PC-9 (cell line): ENCODE results near the gene SCNN1G. TPM values are rescaled to one million over a fixed set of nuclear protein-coding genes. Genes with fewer than 3 reads are reported as not detected.

Experiments used
- BruUV-seq: library from RNA; stranded (reverse); fragments of 400-500 nt; replicated peaks from 2 replicates; lab custom pipeline; 2021; lab: Mats Ljungman, UMichigan
- CTCF ChIA-PET: fragments of 300-600 bp; sonication (Branson Sonifier 250); formaldehyde crosslinking; loops from one replicate; lab custom pipeline; 2022; ENCODE audit warnings: antibody characterized with exemption; lab: Charles Lee
- POLR2A ChIA-PET: fragments of 300-600 bp; sonication (Branson Sonifier 250); formaldehyde crosslinking; loops from one replicate; lab custom pipeline; 2022; ENCODE audit warnings: antibody characterized with exemption; ENCODE audit not compliant: unreplicated experiment; lab: Charles Lee
- DNase-seq, 2 experiments: peaks; one replicate each; pipeline versions ENCODE4 v3.0.0 to v3.0.0-alpha.2; 2015 to 2022; ENCODE audit warnings: mixed read lengths in 1 of 2
- H2AFZ ChIP-seq: fragments of 200-600 bp; sonication (generic); 2 replicates; pipeline ENCODE4 v1.8.1; 2017; ENCODE audit warnings: antibody characterized with exemption
- H3F3A ChIP-seq: fragments of 200-600 bp; sonication (generic); 2 replicates; pipeline ENCODE4 v1.8.1; 2017; ENCODE audit warnings: antibody characterized with exemption, mild to moderate bottlenecking, low read depth; ENCODE audit not compliant: insufficient read depth
- H3K27ac ChIP-seq: fragments of 200-600 bp; sonication (generic); 2 replicates; pipeline ENCODE4 v1.6.1; 2016; ENCODE audit warnings: mixed run types
- H3K27me3 ChIP-seq: fragments of 200-600 bp; sonication (generic); 2 replicates; pipeline ENCODE4 v1.6.1; 2016; ENCODE audit warnings: low read depth, mixed run types; ENCODE audit not compliant: insufficient read depth
- H3K36me3 ChIP-seq: fragments of 200-600 bp; sonication (generic); 2 replicates; pipeline ENCODE4 v1.6.1; 2016; ENCODE audit warnings: low read depth, mixed run types
- H3K4me1 ChIP-seq: fragments of 200-600 bp; sonication (generic); replicated peaks from 2 replicates; pipeline ENCODE4 v1.6.1; 2016; ENCODE audit warnings: mixed run types; ENCODE audit not compliant: insufficient read depth
- H3K4me2 ChIP-seq: fragments of 200-600 bp; sonication (generic); 2 replicates; pipeline ENCODE4 v1.6.1; 2017; ENCODE audit warnings: mixed run types
- H3K4me3 ChIP-seq: fragments of 200-600 bp; sonication (generic); 2 replicates; pipeline ENCODE4 v1.6.1; 2016; ENCODE audit warnings: mixed run types
- H3K79me2 ChIP-seq: fragments of 200-600 bp; sonication (generic); 2 replicates; pipeline ENCODE4 v1.6.1; 2017; ENCODE audit warnings: low read depth, mixed run types
- H3K9me2 ChIP-seq: fragments of 200-600 bp; sonication (generic); 2 replicates; pipeline ENCODE4 v1.8.1; 2017; ENCODE audit warnings: mild to moderate bottlenecking; ENCODE audit not compliant: insufficient read depth
- H3K9me3 ChIP-seq: fragments of 200-600 bp; sonication (generic); 2 replicates; pipeline ENCODE4 v1.8.1; 2016; ENCODE audit warnings: low read depth; ENCODE audit not compliant: insufficient read depth
- H4K20me1 ChIP-seq: fragments of 200-600 bp; sonication (generic); 2 replicates; pipeline ENCODE4 v1.8.1; 2017; ENCODE audit not compliant: insufficient read depth
- CTCF ChIP-seq: fragments of 200-600 bp; sonication (generic); conservative IDR thresholded peaks from 2 replicates; pipeline ENCODE4 v1.6.1; 2017; ENCODE audit warnings: mixed run types, antibody characterized with exemption, mild to moderate bottlenecking, moderate library complexity
- EZH2 ChIP-seq: fragments of 200-600 bp; sonication (generic); IDR thresholded peaks from 2 replicates; pipeline ENCODE4 v1.8.0; 2017; ENCODE audit warnings: antibody characterized with exemption, low read depth
- intact Hi-C: fragments of 100-400 bp; cut with micrococcal nuclease; formaldehyde crosslinking; loops from one replicate; pipeline ENCODE4 v1.10.0; 2022; ENCODE audit not compliant: unreplicated experiment
- total RNA-seq: library from RNA; stranded (reverse); gene quantifications from 2 replicates; pipeline ENCODE4 v1.2.3, GENCODE V29; 2021

Gene SCNN1G
- total RNA-seq, 1 experiment from 2014 or later = not detected

- Histone ChIP-seq H4K20me1 (no peaks in the 10 kb centered on the region), H3K36me3 (no peaks in the 10 kb centered on the region), H2AFZ (no peak overlapping the region), H3K4me1 (no peaks in the 10 kb centered on the region), H3K4me3 (no peak overlapping the region), H3K27me3 (no peaks in the 10 kb centered on the region), H3K9me3 (no peaks in the 10 kb centered on the region), H3K27ac (no peak overlapping the region), H3K79me2 (no peaks in the 10 kb centered on the region), H3F3A (no peaks in the 10 kb centered on the region), H3K9me2 (no peaks in the 10 kb centered on the region), H3K4me2 (no peak overlapping the region)
- DNase-seq = no peak
- no TSS peak for BruUV-seq
- no peak for TF ChIP-seq EZH2
- CTCF ChIA-PET = no interaction called here
- intact Hi-C loops = no loop called here
- POLR2A ChIA-PET = no interaction called here
Measured at GRCh38 chr16:23207485-23207884, 24.9 kb downstream of the SCNN1G start.

- POLR2A ChIA-PET = interaction anchor here (0.6 kb wide), 1 partner anchor 153 kb away, joined by 3 read pairs; no protein-coding TSS in a partner anchor
Measured at GRCh38 chr16:23209606-23210005, 27.1 kb downstream of the SCNN1G start.

GRCh38 chr16:23213831-23214230 is 31.3 kb downstream of the SCNN1G start:
- H3K36me3 ChIP-seq = no peaks in the 10 kb centered on the region
- 0 out of 2 replicates have a peak, but pooled peaks cover 8% of the 10 kb centered on the region for H3F3A ChIP-seq
- BruUV-seq = no TSS peak
- H3K27me3 ChIP-seq = no peaks in the 10 kb centered on the region
- no peak for DNase-seq
- no peaks in the 10 kb centered on the region for H3K9me3 ChIP-seq
- no peaks in the 10 kb centered on the region for H4K20me1 ChIP-seq
- no peak overlapping the region for H2AFZ ChIP-seq
- no peak overlapping the region for H3K4me2 ChIP-seq
- no peak overlapping the region for H3K4me3 ChIP-seq
- no peak overlapping the region for H3K27ac ChIP-seq
- H3K79me2 ChIP-seq = no peaks in the 10 kb centered on the region
- POLR2A ChIA-PET = no interaction called here
- no peaks in the 10 kb centered on the region for H3K9me2 ChIP-seq
- intact Hi-C loops = no loop called here
- TF ChIP-seq CTCF = no peak
- no peak for TF ChIP-seq EZH2
- no peaks in the 10 kb centered on the region for H3K4me1 ChIP-seq
- CTCF ChIA-PET = no interaction called here

More at GRCh38 chr16:23209606-23210005, 27.1 kb downstream of the SCNN1G start:
- Histone ChIP-seq H3K36me3 (no peaks in the 10 kb centered on the region), H3K27ac (no peak overlapping the region), H3K4me3 (no peak overlapping the region), H2AFZ (no peak overlapping the region), H3K27me3 (no peaks in the 10 kb centered on the region), H4K20me1 (no peaks in the 10 kb centered on the region), H3K9me2 (no peaks in the 10 kb centered on the region), H3K4me2 (no peak overlapping the region), H3K4me1 (no peaks in the 10 kb centered on the region), H3K9me3 (no peaks in the 10 kb centered on the region), H3K79me2 (no peaks in the 10 kb centered on the region), H3F3A (no peaks in the 10 kb centered on the region)
- intact Hi-C loops = no loop called here
- no TSS peak for BruUV-seq
- no peak for DNase-seq
- CTCF ChIA-PET = no interaction called here
- TF ChIP-seq CTCF = no peak
- no peak for TF ChIP-seq EZH2

GRCh38 chr16:23214796-23215195 is 32.3 kb downstream of the SCNN1G start:
- H3K9me3 ChIP-seq = no peaks in the 10 kb centered on the region
- H3K36me3 ChIP-seq = no peaks in the 10 kb centered on the region
- no peak for DNase-seq
- H4K20me1 ChIP-seq = no peaks in the 10 kb centered on the region
- no peak overlapping the region for H3K4me2 ChIP-seq
- H3K9me2 ChIP-seq = no peaks in the 10 kb centered on the region
- H3K4me1 ChIP-seq = no peaks in the 10 kb centered on the region
- POLR2A ChIA-PET = no interaction called here
- intact Hi-C loops = no loop called here
- H3K79me2 ChIP-seq = no peaks in the 10 kb centered on the region
- no peak overlapping the region for H3K27ac ChIP-seq
- H3K27me3 ChIP-seq = no peaks in the 10 kb centered on the region
- H3F3A ChIP-seq = 0 out of 2 replicates have a peak, but pooled peaks cover 8% of the 10 kb centered on the region
- no peak overlapping the region for H2AFZ ChIP-seq
- CTCF ChIA-PET = no interaction called here
- no TSS peak for BruUV-seq
- TF ChIP-seq EZH2 (no peak), CTCF (no peak)
- H3K4me3 ChIP-seq = no peak overlapping the region
